A549 (cell line): ENCODE data around the gene LAMC2. TPM values are rescaled to one million over a fixed set of nuclear protein-coding genes. Genes with fewer than 3 reads are reported as not detected.
A peak's percentile ranks its signal among the peaks of the same experiment; 100 is the strongest.

Experiments
- ATAC-seq, 2 experiments: fragments of 200-7000 bp in 1 of 2; fragments of >200 bp in 1 of 2; cut with Nextera tagmentation in 1 of 2; cut with Tn5 transposase in 1 of 2; 3 replicates each; pipeline versions ENCODE4 v1.8.0 to v1.9.1; 2018 to 2020; ENCODE audit warnings: mild to moderate bottlenecking in 1 of 2, moderate library complexity in 1 of 2
- CTCF ChIA-PET: fragments of 300-600 bp; sonication (Branson Sonifier 250); formaldehyde crosslinking; extraction: SDS; loops from one replicate; lab custom pipeline; 2021; ENCODE audit warnings: antibody characterized with exemption, inconsistent platforms; lab: Yijun Ruan, JAX
- POLR2A ChIA-PET: fragments of 350-600 bp; formaldehyde crosslinking; extraction: SDS; loops from one replicate; lab custom pipeline; 2021; ENCODE audit warnings: antibody characterized with exemption, inconsistent platforms; lab: Yijun Ruan, JAX
- DNase-seq, 2 experiments: peaks; one replicate each; pipeline versions ENCODE4 v3.0.0 to v3.0.0-alpha.2; 2011 to 2016; ENCODE audit warnings: low read depth in 1 of 2, low spot score in 1 of 2
- FAIRE-seq: peaks from 2 replicates; lab custom pipeline; 2011; peaks lifted over from hg19 to GRCh38; lab: Jason Lieb, UNC
- H3K27ac ChIP-seq, 2 experiments: fragments of >200 bp; sonication (Bioruptor Twin); formaldehyde crosslinking; 3 replicates each; pipeline ENCODE4 v1.5.1; 2016 to 2017
- H3K4me1 ChIP-seq: fragments of >200 bp; sonication (Bioruptor Twin); formaldehyde crosslinking; 3 replicates; pipeline ENCODE4 v1.6.1; 2016
- H3K4me2 ChIP-seq: fragments of >200 bp; sonication (Bioruptor Twin); formaldehyde crosslinking; 3 replicates; pipeline ENCODE4 v1.6.1; 2016
- H3K4me3 ChIP-seq: fragments of >200 bp; sonication (Bioruptor Twin); formaldehyde crosslinking; 3 replicates; pipeline ENCODE4 v1.5.1; 2016
- H3K9me3 ChIP-seq: fragments of >200 bp; sonication (Bioruptor Twin); formaldehyde crosslinking; 3 replicates; pipeline ENCODE4 v1.6.1; 2016
- CBX2 ChIP-seq: fragments of 200-600 bp; sonication (generic); IDR thresholded peaks from 2 replicates; pipeline ENCODE4 v1.6.1; 2016; ENCODE audit warnings: low read depth, mild to moderate bottlenecking, borderline replicate concordance
- EHF ChIP-seq: fragments of 250-450 bp; sonication (Bioruptor Pico); IDR thresholded peaks from 2 replicates; pipeline ENCODE4 v1.5.0; 2020; ENCODE audit warnings: mild to moderate bottlenecking
- EP300 ChIP-seq, 2 experiments: fragments of >200 bp; sonication (Bioruptor Twin); formaldehyde crosslinking; IDR thresholded peaks; 2 replicates in 1 of 2; 3 replicates in 1 of 2; pipeline ENCODE4 v1.6.1; 2016 to 2017
- FOSB ChIP-seq: fragments of 250-450 bp; sonication (Bioruptor Pico); IDR thresholded peaks from 2 replicates; pipeline ENCODE4 v1.5.0; 2020; ENCODE audit warnings: mild to moderate bottlenecking, moderate library complexity
- FOXS1 ChIP-seq: fragments of 250-450 bp; sonication (Bioruptor Pico); IDR thresholded peaks from 2 replicates; pipeline ENCODE4 v1.5.0; 2020; ENCODE audit warnings: mild to moderate bottlenecking, moderate library complexity
- HDAC2 ChIP-seq: fragments of 200-600 bp; sonication (generic); IDR thresholded peaks from 2 replicates; pipeline ENCODE4 v1.6.1; 2016
- HOXA7 ChIP-seq: fragments of 250-450 bp; sonication (Bioruptor Pico); IDR thresholded peaks from 2 replicates; pipeline ENCODE4 v1.5.0; 2020; ENCODE audit warnings: mild to moderate bottlenecking, moderate library complexity
- KDM1A ChIP-seq: fragments of 200-600 bp; sonication (generic); IDR thresholded peaks from 2 replicates; pipeline ENCODE4 v1.6.1; 2016; ENCODE audit warnings: low read depth, mild to moderate bottlenecking
- MAFK ChIP-seq: fragments of 450-650 bp; IDR thresholded peaks from 2 replicates; pipeline ENCODE4 v1.6.1; 2014; ENCODE audit not compliant: partially characterized antibody
- MAZ ChIP-seq: fragments of 150-350 bp; IDR thresholded peaks from 2 replicates; pipeline ENCODE4 v1.6.1; 2014; ENCODE audit warnings: antibody characterized with exemption, low read depth, low read length, borderline replicate concordance
- PHF8 ChIP-seq: fragments of 200-600 bp; sonication (generic); IDR thresholded peaks from 2 replicates; pipeline ENCODE4 v1.6.1; 2016; ENCODE audit warnings: low read depth, mild to moderate bottlenecking, antibody characterized with exemption, moderate library complexity, borderline replicate concordance
- POLR2A ChIP-seq: IDR thresholded peaks from 2 replicates; pipeline ENCODE4 v1.6.1; 2012; ENCODE audit warnings: mild to moderate bottlenecking, low read length
- RFX5 ChIP-seq: fragments of 450-650 bp; IDR thresholded peaks from 2 replicates; pipeline ENCODE4 v1.7.1; 2014; ENCODE audit warnings: antibody characterized with exemption, mild to moderate bottlenecking, moderate library complexity
- SREBF2 ChIP-seq: fragments of 450-650 bp; IDR thresholded peaks from 2 replicates; pipeline ENCODE4 v1.6.1; 2014; ENCODE audit warnings: mild to moderate bottlenecking, moderate library complexity
- TFCP2L1 ChIP-seq: fragments of 250-450 bp; sonication (Bioruptor Pico); IDR thresholded peaks from 2 replicates; pipeline ENCODE4 v1.5.0; 2021; ENCODE audit warnings: mild to moderate bottlenecking
- TP53 ChIP-seq: fragments of 250-450 bp; sonication (Bioruptor Pico); IDR thresholded peaks from 2 replicates; pipeline ENCODE4 v1.5.0; 2021; ENCODE audit warnings: mild to moderate bottlenecking, moderate library complexity
- ZC3H11A ChIP-seq: fragments of 450-650 bp; IDR thresholded peaks from 2 replicates; pipeline ENCODE4 v1.6.1; 2014; ENCODE audit warnings: antibody characterized with exemption, mild to moderate bottlenecking
- ZFP36 ChIP-seq: fragments of 450-650 bp; IDR thresholded peaks from 2 replicates; pipeline ENCODE4 v1.6.1; 2014; ENCODE audit warnings: borderline replicate concordance; ENCODE audit not compliant: partially characterized antibody
- WGBS: methylation state at CpG from one replicate; pipeline ENCODE4 v1.1.6; 2017; ENCODE audit errors: missing lambda C conversion rate; 5-methylcytosine and 5-hydroxymethylcytosine counted together
- polyA plus RNA-seq, 4 experiments: library from polyadenylated mRNA; depleted of rRNA in 3 of 4; stranded (reverse); fragments of >200 nt; fragmentation: RNase III in 1 of 4; extraction: RNeasy Plus Mini Kit Qiagen cat#74134 plus additional on column Dnase treatment in 1 of 4; gene quantifications; 2 replicates in 3 of 4; 3 replicates in 1 of 4; pipeline ENCODE4 v1.2.3, GENCODE V29; 2011 to 2017
- TF ChIP-seq, protein P1 (sequence below): fragments of 250-450 bp; sonication (Bioruptor Pico); IDR thresholded peaks from 2 replicates; pipeline ENCODE4 v1.5.0; 2021; ENCODE audit warnings: mild to moderate bottlenecking, moderate library complexity, borderline replicate concordance
- TF ChIP-seq, protein P2 (sequence below): fragments of 200-600 bp; sonication (generic); IDR thresholded peaks from 2 replicates; pipeline ENCODE4 v1.6.1; 2016; ENCODE audit warnings: antibody characterized with exemption, mild to moderate bottlenecking, moderate library complexity
- TF ChIP-seq, protein P3 (sequence below): IDR thresholded peaks from 2 replicates; pipeline ENCODE4 v1.6.1; 2012

The LAMC2 gene
- polyA plus RNA-seq, 2 of the 4 experiments (the other 2 are of a cell fraction) = 8.5 to 24.1 TPM

DNA sequence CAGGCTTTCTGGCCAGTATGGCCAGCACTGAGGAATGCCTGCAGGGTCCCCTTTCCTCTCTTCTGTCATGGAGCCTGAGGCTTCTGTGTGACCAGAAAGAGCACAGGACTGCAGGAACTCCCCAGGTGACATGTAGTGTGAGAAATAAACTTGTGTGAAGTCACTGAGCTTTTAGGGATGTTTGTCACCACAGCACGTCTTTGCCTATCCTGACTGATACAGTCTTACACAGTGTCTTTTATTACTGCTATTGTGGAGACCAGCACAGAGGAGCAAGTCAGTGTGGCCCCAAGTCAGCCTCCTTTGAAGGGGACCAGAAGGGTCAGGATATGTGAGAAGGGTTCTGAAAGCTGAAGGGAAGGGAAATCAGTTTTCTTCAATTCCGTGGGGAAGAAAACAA is 102.5 kb downstream of the LAMC2 start:
- no peak overlapping the region for H3K27ac ChIP-seq
- CTCF ChIA-PET = interaction anchor here (2.0 kb wide), 1 partner anchor 180 kb away, joined by 4 read pairs; no protein-coding TSS in a partner anchor
- no peak for TF ChIP-seq MAFK
- no peak for TF ChIP-seq PHF8
- no peak for TF ChIP-seq MAZ
- TF ChIP-seq EP300 (IDR thresholded peaks at IDR 0.05) = no peak
- TF ChIP-seq KDM1A = no peak
- TF ChIP-seq FOSB (CRISPR knock-in tag) = no peak
- no peak for TF ChIP-seq TP53
- TF ChIP-seq HDAC2 = no peak
- no peak for TF ChIP-seq ZFP36
- TF ChIP-seq, protein P1, sequence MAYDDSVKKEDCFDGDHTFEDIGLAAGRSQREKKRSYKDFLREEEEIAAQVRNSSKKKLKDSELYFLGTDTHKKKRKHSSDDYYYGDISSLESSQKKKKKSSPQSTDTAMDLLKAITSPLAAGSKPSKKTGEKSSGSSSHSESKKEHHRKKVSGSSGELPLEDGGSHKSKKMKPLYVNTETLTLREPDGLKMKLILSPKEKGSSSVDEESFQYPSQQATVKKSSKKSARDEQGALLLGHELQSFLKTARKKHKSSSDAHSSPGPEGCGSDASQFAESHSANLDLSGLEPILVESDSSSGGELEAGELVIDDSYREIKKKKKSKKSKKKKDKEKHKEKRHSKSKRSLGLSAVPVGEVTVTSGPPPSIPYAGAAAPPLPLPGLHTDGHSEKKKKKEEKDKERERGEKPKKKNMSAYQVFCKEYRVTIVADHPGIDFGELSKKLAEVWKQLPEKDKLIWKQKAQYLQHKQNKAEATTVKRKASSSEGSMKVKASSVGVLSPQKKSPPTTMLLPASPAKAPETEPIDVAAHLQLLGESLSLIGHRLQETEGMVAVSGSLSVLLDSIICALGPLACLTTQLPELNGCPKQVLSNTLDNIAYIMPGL (CRISPR knock-in tag) = no peak
- no peak for TF ChIP-seq TFCP2L1 (CRISPR knock-in tag)
- TF ChIP-seq POLR2A = no peak
- no peak for TF ChIP-seq EHF (CRISPR knock-in tag)
- TF ChIP-seq ZC3H11A = no peak
- no peak for TF ChIP-seq SREBF2
- TF ChIP-seq HOXA7 (CRISPR knock-in tag) = no peak
- TF ChIP-seq, protein P2, sequence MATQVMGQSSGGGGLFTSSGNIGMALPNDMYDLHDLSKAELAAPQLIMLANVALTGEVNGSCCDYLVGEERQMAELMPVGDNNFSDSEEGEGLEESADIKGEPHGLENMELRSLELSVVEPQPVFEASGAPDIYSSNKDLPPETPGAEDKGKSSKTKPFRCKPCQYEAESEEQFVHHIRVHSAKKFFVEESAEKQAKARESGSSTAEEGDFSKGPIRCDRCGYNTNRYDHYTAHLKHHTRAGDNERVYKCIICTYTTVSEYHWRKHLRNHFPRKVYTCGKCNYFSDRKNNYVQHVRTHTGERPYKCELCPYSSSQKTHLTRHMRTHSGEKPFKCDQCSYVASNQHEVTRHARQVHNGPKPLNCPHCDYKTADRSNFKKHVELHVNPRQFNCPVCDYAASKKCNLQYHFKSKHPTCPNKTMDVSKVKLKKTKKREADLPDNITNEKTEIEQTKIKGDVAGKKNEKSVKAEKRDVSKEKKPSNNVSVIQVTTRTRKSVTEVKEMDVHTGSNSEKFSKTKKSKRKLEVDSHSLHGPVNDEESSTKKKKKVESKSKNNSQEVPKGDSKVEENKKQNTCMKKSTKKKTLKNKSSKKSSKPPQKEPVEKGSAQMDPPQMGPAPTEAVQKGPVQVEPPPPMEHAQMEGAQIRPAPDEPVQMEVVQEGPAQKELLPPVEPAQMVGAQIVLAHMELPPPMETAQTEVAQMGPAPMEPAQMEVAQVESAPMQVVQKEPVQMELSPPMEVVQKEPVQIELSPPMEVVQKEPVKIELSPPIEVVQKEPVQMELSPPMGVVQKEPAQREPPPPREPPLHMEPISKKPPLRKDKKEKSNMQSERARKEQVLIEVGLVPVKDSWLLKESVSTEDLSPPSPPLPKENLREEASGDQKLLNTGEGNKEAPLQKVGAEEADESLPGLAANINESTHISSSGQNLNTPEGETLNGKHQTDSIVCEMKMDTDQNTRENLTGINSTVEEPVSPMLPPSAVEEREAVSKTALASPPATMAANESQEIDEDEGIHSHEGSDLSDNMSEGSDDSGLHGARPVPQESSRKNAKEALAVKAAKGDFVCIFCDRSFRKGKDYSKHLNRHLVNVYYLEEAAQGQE = no peak
- TF ChIP-seq RFX5 = no peak
- TF ChIP-seq, all 56 proteins: peak for 0
- POLR2A ChIA-PET = no interaction called here
- no peak for DNase-seq
- 82% methylated on average over 2 of the region's 2 CpGs for WGBS
- Histone ChIP-seq H3K4me3 (no peak overlapping the region), H3K4me2 (no peak overlapping the region), H3K4me1 (no peaks in the 10 kb centered on the region), H3K9me3 (no peaks in the 10 kb centered on the region)
- no peak for ATAC-seq
- no peak for FAIRE-seq

DNA sequence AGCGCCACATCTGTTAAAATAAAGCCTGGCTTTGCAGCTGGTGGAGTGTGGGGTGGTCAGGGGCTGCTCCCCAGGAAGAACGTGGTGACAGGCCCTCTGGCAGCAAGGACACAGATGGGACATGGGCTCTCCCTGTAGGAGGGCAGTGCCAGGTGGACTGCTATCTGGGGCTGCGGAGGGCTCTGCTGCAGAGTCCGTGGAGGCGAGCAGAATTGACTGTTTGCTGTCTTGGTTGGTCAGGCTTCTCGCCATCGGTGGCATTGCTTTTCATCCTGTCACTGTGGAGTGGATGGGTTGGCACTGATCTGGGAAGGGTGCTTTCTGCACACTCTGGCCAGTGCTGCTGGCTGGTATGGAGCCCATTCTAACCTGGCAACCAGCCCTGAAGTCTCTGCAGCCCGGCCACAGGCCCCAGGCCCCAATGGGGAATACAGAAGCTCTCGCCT is 103.0 kb downstream of the LAMC2 start:
- H3K4me1 ChIP-seq = no peaks in the 10 kb centered on the region
- no peak overlapping the region for H3K27ac ChIP-seq
- POLR2A ChIA-PET = no interaction called here
- H3K9me3 ChIP-seq = no peaks in the 10 kb centered on the region
- 70% methylated on average over 9 of the region's 9 CpGs for WGBS
- TF ChIP-seq ZFP36 (no peak), CBX2 (no peak), FOXS1 (CRISPR knock-in tag) (no peak)
- TF ChIP-seq, protein P3, sequence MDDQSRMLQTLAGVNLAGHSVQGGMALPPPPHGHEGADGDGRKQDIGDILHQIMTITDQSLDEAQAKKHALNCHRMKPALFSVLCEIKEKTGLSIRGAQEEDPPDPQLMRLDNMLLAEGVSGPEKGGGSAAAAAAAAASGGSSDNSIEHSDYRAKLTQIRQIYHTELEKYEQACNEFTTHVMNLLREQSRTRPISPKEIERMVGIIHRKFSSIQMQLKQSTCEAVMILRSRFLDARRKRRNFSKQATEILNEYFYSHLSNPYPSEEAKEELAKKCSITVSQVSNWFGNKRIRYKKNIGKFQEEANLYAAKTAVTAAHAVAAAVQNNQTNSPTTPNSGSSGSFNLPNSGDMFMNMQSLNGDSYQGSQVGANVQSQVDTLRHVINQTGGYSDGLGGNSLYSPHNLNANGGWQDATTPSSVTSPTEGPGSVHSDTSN = no peak
- peak in 1 of 2 experiments; percentile 6; a peak in 1 of 6 replicates for ATAC-seq
- no peak overlapping the region for H3K4me2 ChIP-seq
- no peak overlapping the region for H3K4me3 ChIP-seq
- no peak for FAIRE-seq
- DNase-seq = no peak
- CTCF ChIA-PET = interaction anchor here (2.0 kb wide), 1 partner anchor 179 kb away, joined by 4 read pairs; no protein-coding TSS in a partner anchor
